ENCODE data around the gene PRSS56. TPM values are rescaled to one million over a fixed set of nuclear protein-coding genes. Genes with fewer than 3 reads are reported as not detected.

The PRSS56 gene
- polyA plus RNA-seq, 1 donor (not counting 4 experiments of a cell fraction or from before 2014, with no cell fraction given) = not detected

DNA sequence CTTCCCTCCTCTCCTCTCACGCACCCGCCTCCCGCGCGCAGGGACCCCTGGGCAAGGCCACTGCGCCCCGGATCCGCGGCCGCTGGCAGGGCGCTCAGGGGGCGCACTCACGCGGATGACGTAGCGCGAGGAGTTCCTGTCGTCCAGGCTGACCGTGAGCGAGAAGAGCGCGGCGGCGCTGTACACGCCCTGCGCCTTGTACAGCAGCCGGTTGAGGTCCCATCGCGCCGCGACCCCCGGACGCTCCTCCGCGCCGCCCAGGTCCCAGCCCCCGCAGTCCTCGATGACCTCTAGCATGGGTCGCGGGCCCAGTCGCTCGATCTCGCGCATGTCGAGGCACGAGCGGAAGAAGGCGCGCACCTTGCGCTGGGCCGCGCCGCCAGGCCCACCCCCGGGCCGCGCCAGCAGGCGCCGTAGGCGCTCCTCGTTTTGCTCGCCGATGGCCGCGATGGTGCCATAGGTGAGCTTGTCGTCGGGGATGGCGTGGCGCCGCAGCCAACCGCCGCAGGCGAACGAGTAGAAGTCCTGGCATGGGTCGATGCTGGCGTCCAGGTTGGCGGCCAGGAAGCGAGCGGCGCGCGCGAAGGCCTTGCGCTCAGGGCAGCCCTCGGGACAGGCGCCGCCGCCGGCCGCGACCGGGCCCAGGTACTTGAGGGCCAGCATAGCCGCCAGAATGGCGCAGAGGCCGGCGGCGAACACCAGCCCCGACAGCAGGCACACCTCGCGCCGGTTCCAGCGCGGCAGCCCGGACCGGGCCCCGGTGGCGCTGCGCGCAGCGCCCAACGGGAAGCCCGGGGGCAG lies 34.2 kb upstream of the PRSS56 start:
- dilution Hi-C loops (cut with MboI; ENCODE audit: extremely low pct_ligation_motif_present, low sequenced_read_pairs) = no loop called here
- Histone ChIP-seq H3K9me3 (ENCODE audit: control insufficient read depth, low read depth, low read length) (no peaks in the 10 kb centered on the region), H3K9me1 (ENCODE audit: control insufficient read depth, extremely low read depth, insufficient read depth, low read length) (no peaks in the 10 kb centered on the region), H3K79me2 (ENCODE audit: control insufficient read depth, insufficient read depth, low read length) (no peaks in the 10 kb centered on the region), H3K27ac (ENCODE audit: control insufficient read depth, insufficient read depth, low read length) (no peak overlapping the region), H3K27me3 (ENCODE audit: control insufficient read depth, extremely low read depth, insufficient read depth, low read length) (peaks cover 57% of the 10 kb centered on the region), H2AFZ (ENCODE audit: control insufficient read depth, low read length) (no peak overlapping the region), H3K4me2 (ENCODE audit: control insufficient read depth, extremely low read depth, insufficient read depth, low read depth, low read length) (no peak overlapping the region), H4K20me1 (ENCODE audit: control insufficient read depth, extremely low read depth, insufficient read depth, low read length) (no peaks in the 10 kb centered on the region), H3K4me3 (ENCODE audit: control insufficient read depth in 2 of 3, extremely low read depth in 1 of 3, insufficient read depth in 2 of 3, low read depth in 1 of 3, low read length in 3 of 3) (no peak overlapping the region), H3K9ac (ENCODE audit: control insufficient read depth, extremely low read depth, insufficient read depth, low read length) (no peak overlapping the region), H3K4me1 (ENCODE audit: control insufficient read depth, extremely low read depth, insufficient read depth, low read length) (no peaks in the 10 kb centered on the region), H3K36me3 (ENCODE audit: control insufficient read depth in 2 of 2, extremely low read depth in 1 of 2, insufficient read depth in 2 of 2, low read length in 2 of 2) (no peaks in the 10 kb centered on the region)
- no peak for FAIRE-seq
- DNase-seq (ENCODE audit: low read depth, low spot score) = no peak
- peak; percentile 10 for TF ChIP-seq EZH2 (IDR thresholded peaks at IDR 0.05; ENCODE audit: low read length)
- TF ChIP-seq, protein P1, sequence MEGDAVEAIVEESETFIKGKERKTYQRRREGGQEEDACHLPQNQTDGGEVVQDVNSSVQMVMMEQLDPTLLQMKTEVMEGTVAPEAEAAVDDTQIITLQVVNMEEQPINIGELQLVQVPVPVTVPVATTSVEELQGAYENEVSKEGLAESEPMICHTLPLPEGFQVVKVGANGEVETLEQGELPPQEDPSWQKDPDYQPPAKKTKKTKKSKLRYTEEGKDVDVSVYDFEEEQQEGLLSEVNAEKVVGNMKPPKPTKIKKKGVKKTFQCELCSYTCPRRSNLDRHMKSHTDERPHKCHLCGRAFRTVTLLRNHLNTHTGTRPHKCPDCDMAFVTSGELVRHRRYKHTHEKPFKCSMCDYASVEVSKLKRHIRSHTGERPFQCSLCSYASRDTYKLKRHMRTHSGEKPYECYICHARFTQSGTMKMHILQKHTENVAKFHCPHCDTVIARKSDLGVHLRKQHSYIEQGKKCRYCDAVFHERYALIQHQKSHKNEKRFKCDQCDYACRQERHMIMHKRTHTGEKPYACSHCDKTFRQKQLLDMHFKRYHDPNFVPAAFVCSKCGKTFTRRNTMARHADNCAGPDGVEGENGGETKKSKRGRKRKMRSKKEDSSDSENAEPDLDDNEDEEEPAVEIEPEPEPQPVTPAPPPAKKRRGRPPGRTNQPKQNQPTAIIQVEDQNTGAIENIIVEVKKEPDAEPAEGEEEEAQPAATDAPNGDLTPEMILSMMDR (optimal IDR thresholded peaks at IDR 0.05 in 1 of 3, IDR thresholded peaks at IDR 0.05 in 1 of 3, conservative IDR thresholded peaks at IDR 0.05 in 1 of 3; ENCODE audit: extremely low read depth in 1 of 3, insufficient read depth in 2 of 3, low read length in 3 of 3) = no peak

DNA sequence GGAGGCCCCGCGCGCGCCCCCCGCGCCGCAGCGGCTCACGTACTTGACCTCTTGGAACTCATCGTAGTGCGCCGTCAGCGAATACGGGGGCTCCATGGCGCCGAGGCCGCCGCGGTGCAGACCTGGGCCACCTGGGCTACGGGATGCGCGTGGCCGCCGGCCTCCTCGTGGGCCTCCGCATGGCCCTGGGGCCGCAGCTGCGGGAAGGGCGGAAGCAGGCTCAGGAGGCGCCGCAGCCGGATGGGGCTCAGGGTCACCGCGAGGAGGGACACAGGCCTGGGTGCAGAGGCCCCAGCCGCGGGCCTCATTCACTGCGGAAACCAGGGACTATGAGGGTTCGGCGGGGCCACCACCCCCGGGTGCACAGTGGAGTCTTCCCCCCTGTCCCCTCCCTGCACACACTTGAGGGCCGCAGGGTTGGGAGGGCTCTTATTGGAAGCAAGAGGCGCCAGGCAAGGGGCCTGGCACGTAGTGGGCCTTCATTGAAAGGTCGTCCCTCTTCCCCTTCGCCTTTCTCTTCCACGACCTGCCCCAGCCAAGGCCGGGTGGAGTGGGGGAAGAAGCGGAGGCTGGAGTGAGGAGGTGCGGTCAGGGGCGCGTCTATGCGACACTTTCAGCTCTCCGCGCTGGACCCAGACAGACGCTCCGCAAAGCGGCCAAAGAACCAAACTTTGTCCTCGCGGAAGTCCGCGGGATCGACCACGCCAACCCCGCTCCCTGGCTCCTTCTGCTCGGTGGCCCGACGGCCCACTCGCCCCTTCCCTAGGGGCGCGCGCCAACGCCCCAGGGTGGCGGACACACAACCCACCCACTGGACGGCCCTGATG lies 33.4 kb upstream of the PRSS56 start:
- Histone ChIP-seq H3K79me2 (ENCODE audit: control insufficient read depth, insufficient read depth, low read length) (no peaks in the 10 kb centered on the region), H3K9ac (ENCODE audit: control insufficient read depth, extremely low read depth, insufficient read depth, low read length) (no peak overlapping the region), H3K9me3 (ENCODE audit: control insufficient read depth, low read depth, low read length) (no peaks in the 10 kb centered on the region), H3K4me1 (ENCODE audit: control insufficient read depth, extremely low read depth, insufficient read depth, low read length) (no peaks in the 10 kb centered on the region), H4K20me1 (ENCODE audit: control insufficient read depth, extremely low read depth, insufficient read depth, low read length) (no peaks in the 10 kb centered on the region), H2AFZ (ENCODE audit: control insufficient read depth, low read length) (no peak overlapping the region), H3K36me3 (ENCODE audit: control insufficient read depth in 2 of 2, extremely low read depth in 1 of 2, insufficient read depth in 2 of 2, low read length in 2 of 2) (no peaks in the 10 kb centered on the region), H3K9me1 (ENCODE audit: control insufficient read depth, extremely low read depth, insufficient read depth, low read length) (no peaks in the 10 kb centered on the region), H3K27ac (ENCODE audit: control insufficient read depth, insufficient read depth, low read length) (no peak overlapping the region), H3K4me3 (ENCODE audit: control insufficient read depth in 2 of 3, extremely low read depth in 1 of 3, insufficient read depth in 2 of 3, low read depth in 1 of 3, low read length in 3 of 3) (no peak overlapping the region), H3K4me2 (ENCODE audit: control insufficient read depth, extremely low read depth, insufficient read depth, low read depth, low read length) (no peak overlapping the region), H3K27me3 (ENCODE audit: control insufficient read depth, extremely low read depth, insufficient read depth, low read length) (peaks cover 57% of the 10 kb centered on the region)
- dilution Hi-C loops (cut with MboI; ENCODE audit: extremely low pct_ligation_motif_present, low sequenced_read_pairs) = no loop called here
- DNase-seq (ENCODE audit: low read depth, low spot score) (no peak), FAIRE-seq (no peak)
- TF ChIP-seq EZH2 (IDR thresholded peaks at IDR 0.05; ENCODE audit: low read length) = peak; percentile 98
- TF ChIP-seq, protein P1 (optimal IDR thresholded peaks at IDR 0.05 in 1 of 3, IDR thresholded peaks at IDR 0.05 in 1 of 3, conservative IDR thresholded peaks at IDR 0.05 in 1 of 3; ENCODE audit: extremely low read depth in 1 of 3, insufficient read depth in 2 of 3, low read length in 3 of 3) = no peak
